H1 (cell line): ENCODE measurements around the gene SNTG2. TPM values are rescaled to one million over a fixed set of nuclear protein-coding genes. Genes with fewer than 3 reads are reported as not detected.

ENCODE experiments used
- CTCF ChIA-PET: fragments of 300-600 bp; sonication (Branson Sonifier 250); formaldehyde crosslinking; loops from one replicate; lab custom pipeline; 2021; ENCODE audit not compliant: partially characterized antibody; lab: Charles Lee
- POLR2A ChIA-PET: fragments of 300-600 bp; sonication (Branson Sonifier 250); formaldehyde crosslinking; loops from one replicate; lab custom pipeline; 2021; ENCODE audit warnings: inconsistent platforms; ENCODE audit not compliant: partially characterized antibody; lab: Charles Lee
- DNase-seq, 2 experiments: peaks; one replicate each; pipeline versions ENCODE4 v3.0.0 to v3.0.0-alpha.2; 2010 to 2022; ENCODE audit warnings: low spot score in 2 of 2, low read depth in 1 of 2, mixed read lengths in 1 of 2
- FAIRE-seq: peaks from 2 replicates; lab custom pipeline; 2011; peaks lifted over from hg19 to GRCh38; lab: Jason Lieb, UNC
- H2AFZ ChIP-seq: 2 replicates; pipeline ENCODE4 v1.8.1; 2012; ENCODE audit warnings: low read length, inconsistent platforms
- H2AK5ac ChIP-seq: 2 replicates; pipeline ENCODE4 v1.6.1; 2013; ENCODE audit warnings: low read depth, low read length
- H2BK120ac ChIP-seq: replicated peaks from 2 replicates; pipeline ENCODE3; 2013; ENCODE audit warnings: low read depth, low read length, inconsistent platforms
- H2BK12ac ChIP-seq: 2 replicates; pipeline ENCODE4 v1.6.1; 2013; ENCODE audit warnings: low read depth, low read length
- H2BK15ac ChIP-seq: 2 replicates; pipeline ENCODE4 v1.6.1; 2013; ENCODE audit warnings: low read length
- H2BK20ac ChIP-seq: 2 replicates; pipeline ENCODE4 v1.6.1; 2013; ENCODE audit warnings: low read length
- H2BK5ac ChIP-seq: 2 replicates; pipeline ENCODE4 v1.6.1; 2013; ENCODE audit warnings: low read depth, low read length
- H3K14ac ChIP-seq: 2 replicates; pipeline ENCODE4 v1.6.1; 2013; ENCODE audit warnings: inconsistent platforms; ENCODE audit not compliant: insufficient read length
- H3K18ac ChIP-seq: 2 replicates; pipeline ENCODE4 v1.6.1; 2013; ENCODE audit warnings: low read length; ENCODE audit errors: extremely low read depth
- H3K23ac ChIP-seq: 2 replicates; pipeline ENCODE4 v1.6.1; 2013; ENCODE audit warnings: inconsistent platforms; ENCODE audit not compliant: insufficient read length
- H3K23me2 ChIP-seq: 2 replicates; pipeline ENCODE4 v1.6.1; 2013; ENCODE audit warnings: low read depth, low read length
- H3K27ac ChIP-seq: 2 replicates; pipeline ENCODE4 v1.6.1; 2011; ENCODE audit warnings: low read depth, low read length, inconsistent platforms
- H3K27me3 ChIP-seq, 4 experiments: replicated peaks in 1 of 4; 1 replicate in 1 of 4; 2 replicates in 3 of 4; pipeline versions ENCODE4 v1.6.1 to v1.8.1; 2011 to 2013; ENCODE audit warnings: low read length in 3 of 4, mild to moderate bottlenecking in 3 of 4, inconsistent platforms in 2 of 4, mixed read lengths in 2 of 4, moderate library complexity in 1 of 4; ENCODE audit not compliant: control insufficient read depth in 3 of 4, insufficient read depth in 3 of 4; ENCODE audit errors: extremely low read depth in 1 of 4
- H3K36me3 ChIP-seq, 4 experiments: 2 replicates each; pipeline versions ENCODE4 v1.6.1 to v1.8.1; 2011 to 2013; ENCODE audit warnings: mild to moderate bottlenecking in 4 of 4, low read length in 3 of 4, moderate library complexity in 2 of 4, control low read depth in 1 of 4, inconsistent platforms in 1 of 4; ENCODE audit not compliant: insufficient read depth in 4 of 4, control insufficient read depth in 2 of 4
- H3K4ac ChIP-seq: replicated peaks from 2 replicates; pipeline ENCODE3; 2013; ENCODE audit warnings: low read length, low read depth, mixed read lengths, inconsistent platforms; ENCODE audit not compliant: insufficient read length
- H3K4me1 ChIP-seq, 4 experiments: replicated peaks in 1 of 4; 1 replicate in 1 of 4; 2 replicates in 3 of 4; pipeline versions ENCODE4 v1.6.1 to v1.8.1; 2011 to 2013; ENCODE audit warnings: low read length in 3 of 4, inconsistent platforms in 2 of 4, mixed read lengths in 1 of 4; ENCODE audit not compliant: insufficient read depth in 4 of 4, control insufficient read depth in 3 of 4
- H3K4me2 ChIP-seq, 2 experiments: 2 replicates each; pipeline versions ENCODE4 v1.6.1 to v1.8.1; 2011 to 2013; ENCODE audit warnings: low read depth in 2 of 2, low read length in 2 of 2, control low read depth in 1 of 2, inconsistent platforms in 1 of 2, mild to moderate bottlenecking in 1 of 2; ENCODE audit not compliant: insufficient read depth in 1 of 2
- H3K4me3 ChIP-seq, 4 experiments: fragments of 200-600, 300-600 bp in 1 of 4; sonication (generic), shearing (Covaris generic), sonication (Bioruptor Twin) in 1 of 4; 2 replicates each; pipeline versions ENCODE4 v1.5.1 to v1.8.1; 2011 to 2016; ENCODE audit warnings: low read length in 4 of 4, low read depth in 3 of 4, control low read depth in 2 of 4, inconsistent platforms in 2 of 4, mild to moderate bottlenecking in 2 of 4, mixed read lengths in 1 of 4, moderate library complexity in 1 of 4; ENCODE audit not compliant: insufficient read depth in 2 of 4; ENCODE audit errors: extremely low read depth in 1 of 4
- H3K56ac ChIP-seq: replicated peaks from 2 replicates; pipeline ENCODE3; 2013; ENCODE audit warnings: low read depth, mild to moderate bottlenecking, mixed read lengths, low read length, inconsistent platforms; ENCODE audit not compliant: insufficient read length
- H3K79me1 ChIP-seq: 2 replicates; pipeline ENCODE4 v1.6.1; 2013; ENCODE audit warnings: low read depth, low read length, control low read depth
- H3K79me2 ChIP-seq, 2 experiments: 2 replicates each; pipeline versions ENCODE4 v1.6.1 to v1.8.1; 2012 to 2013; ENCODE audit warnings: low read length in 2 of 2, mild to moderate bottlenecking in 2 of 2, inconsistent platforms in 1 of 2; ENCODE audit not compliant: insufficient read depth in 2 of 2, control insufficient read depth in 1 of 2
- H3K9ac ChIP-seq, 4 experiments: replicated peaks in 1 of 4; 1 replicate in 1 of 4; 2 replicates in 3 of 4; pipeline versions ENCODE4 v1.6.1 to v1.8.1; 2011 to 2013; ENCODE audit warnings: low read depth in 3 of 4, low read length in 3 of 4, control low read depth in 2 of 4, mild to moderate bottlenecking in 2 of 4, moderate library complexity in 2 of 4, inconsistent platforms in 1 of 4; ENCODE audit errors: extremely low read depth in 1 of 4
- H3K9me3 ChIP-seq, 2 experiments: 2 replicates each; pipeline versions ENCODE4 v1.6.1 to v1.8.1; 2012 to 2013; ENCODE audit warnings: mild to moderate bottlenecking in 2 of 2, moderate library complexity in 2 of 2, control low read depth in 1 of 2, inconsistent platforms in 1 of 2, low read depth in 1 of 2, low read length in 1 of 2, mixed read lengths in 1 of 2; ENCODE audit not compliant: insufficient read depth in 2 of 2
- H4K20me1 ChIP-seq, 2 experiments: replicated peaks in 1 of 2; 2 replicates each; pipeline versions ENCODE3 to v1.8.1; 2011 to 2013; ENCODE audit warnings: inconsistent platforms in 2 of 2, low read length in 2 of 2, mild to moderate bottlenecking in 1 of 2; ENCODE audit not compliant: insufficient read depth in 2 of 2, control insufficient read depth in 1 of 2
- H4K5ac ChIP-seq: 2 replicates; pipeline ENCODE4 v1.6.1; 2013; ENCODE audit warnings: low read length, low read depth, mixed read lengths, inconsistent platforms; ENCODE audit not compliant: insufficient read length
- H4K8ac ChIP-seq: 2 replicates; pipeline ENCODE4 v1.8.0; 2013; ENCODE audit warnings: mild to moderate bottlenecking, moderate library complexity, low read length, inconsistent platforms; ENCODE audit not compliant: insufficient read depth; ENCODE audit errors: extremely low read depth
- H4K91ac ChIP-seq: replicated peaks from 2 replicates; pipeline ENCODE3; 2013; ENCODE audit warnings: low read length, mixed read lengths, inconsistent platforms; ENCODE audit not compliant: insufficient read length
- BCL11A ChIP-seq, 2 experiments: IDR thresholded peaks; one replicate each; pipeline ENCODE4 v1.6.1; 2011; ENCODE audit warnings: low read depth in 2 of 2, low read length in 2 of 2, mild to moderate bottlenecking in 2 of 2
- CEBPB ChIP-seq: IDR thresholded peaks from 2 replicates; pipeline ENCODE4 v1.6.1; 2012; ENCODE audit warnings: low read depth, low read length
- SIN3A ChIP-seq, 2 experiments: IDR thresholded peaks in 1 of 2; conservative IDR thresholded peaks in 1 of 2; 2 replicates each; pipeline ENCODE4 v1.6.1; 2011 to 2012; ENCODE audit warnings: low read length in 2 of 2, improper control_type of control experiment in 1 of 2, low read depth in 1 of 2, mild to moderate bottlenecking in 1 of 2
- TAF1 ChIP-seq: IDR thresholded peaks from 2 replicates; pipeline ENCODE4 v1.6.1; 2011; ENCODE audit warnings: mild to moderate bottlenecking, low read depth, low read length
- WGBS, 2 experiments: shearing (Covaris generic) in 1 of 2; methylation state at CpG; one replicate each; pipeline versions ENCODE4 v1.1.6 to v1.1.7; 2013 to 2015; ENCODE audit warnings: low lambda C conversion rate in 2 of 2, mixed read lengths in 2 of 2, inconsistent platforms in 1 of 2, low coverage in 1 of 2, missing lambda C conversion rate in 1 of 2; ENCODE audit not compliant: insufficient replicate concordance in 2 of 2, insufficient coverage in 1 of 2, insufficient read length in 1 of 2; ENCODE audit errors: extremely low coverage in 1 of 2, missing lambda C conversion rate in 1 of 2; 5-methylcytosine and 5-hydroxymethylcytosine counted together
- polyA plus RNA-seq, 7 experiments: library from polyadenylated mRNA; depleted of rRNA in 3 of 7; stranded (reverse) in 5 of 7; unstranded in 2 of 7; fragments of >200 nt in 5 of 7; fragments of 200-250 nt in 2 of 7; gene quantifications; 1 replicate in 5 of 7; 2 replicates in 1 of 7; 4 replicates in 1 of 7; pipeline versions ENCODE4 v1.2.1 to v1.2.3, GENCODE V29; 2011 to 2013; ENCODE audit warnings: missing spikeins in 2 of 7, mixed read lengths in 2 of 7
- total RNA-seq: library from RNA; stranded (reverse); fragmentation: NEBNext Ultra II Directional; extraction: Animal tissue kit (Norgen Biotek cat#: 25700); gene quantifications from 2 replicates; pipeline ENCODE4 v1.2.1, GENCODE V29; 2021

SNTG2 gene
- total and polyA plus RNA-seq, 2 of the 8 experiments (the other 6 are each of a cell fraction or from before 2014, with no cell fraction given) = 6.6 to 18.1 TPM

DNA sequence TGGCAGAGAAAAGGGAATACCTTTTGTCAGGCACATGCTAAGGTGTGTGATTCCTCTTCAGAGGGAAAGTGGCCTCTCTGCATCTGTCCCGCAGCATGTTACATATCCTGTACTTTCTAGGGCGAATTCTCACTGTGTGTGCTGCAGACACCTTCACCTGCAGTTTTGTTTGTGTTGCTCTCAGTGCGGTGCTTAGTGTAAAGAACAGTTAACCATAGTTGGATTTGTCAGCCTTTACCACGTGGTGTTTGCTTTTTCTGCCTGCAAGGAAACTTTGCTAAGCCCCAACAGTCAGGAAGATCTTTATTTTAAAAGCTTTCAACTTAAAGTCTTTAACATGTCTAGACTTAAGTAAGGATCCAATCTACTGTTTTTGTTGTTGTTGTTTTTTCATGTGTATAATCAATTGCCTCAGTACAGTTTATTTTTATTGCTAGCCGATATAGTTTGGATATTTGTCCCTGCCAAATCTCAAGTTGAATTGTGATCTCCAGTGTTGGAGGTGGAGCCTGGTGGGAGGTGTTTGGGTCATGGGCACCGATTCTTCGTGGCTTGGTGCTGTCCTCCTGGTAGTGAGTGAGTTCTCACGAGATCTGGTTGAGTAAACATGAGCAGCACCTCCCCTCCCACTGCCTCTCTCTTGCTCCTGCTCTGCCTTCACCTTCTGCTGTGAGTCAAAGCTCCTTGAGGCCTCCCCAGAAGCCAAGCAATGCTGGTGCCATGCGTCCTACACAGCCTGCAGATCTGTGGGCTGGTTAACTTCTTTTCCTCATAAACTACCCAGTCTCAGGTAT, 90.6 kb downstream of the SNTG2 start:
- no peak overlapping the region for H3K4me3 ChIP-seq
- peaks cover 12 to 13% of the 10 kb centered on the region in 2 experiments for H3K9me3 ChIP-seq
- H2AFZ ChIP-seq = no peak overlapping the region
- H2AK5ac ChIP-seq = no peak overlapping the region
- no peak overlapping the region for H3K14ac ChIP-seq
- H2BK20ac ChIP-seq = no peak overlapping the region
- H3K27me3 ChIP-seq = no peaks in the 10 kb centered on the region
- no peak overlapping the region for H4K8ac ChIP-seq
- no peak overlapping the region for H4K5ac ChIP-seq
- DNase-seq (no peak), FAIRE-seq (no peak)
- no peak overlapping the region for H2BK120ac ChIP-seq
- H3K4ac ChIP-seq = no peak overlapping the region
- no peak overlapping the region for H3K9ac ChIP-seq
- H3K23ac ChIP-seq = no peak overlapping the region
- WGBS, 2 experiments = 87% methylated on average over 9 of the region's 9 CpGs; no CpG with 5 or more reads in 1 of the 2 experiments
- no peak overlapping the region for H3K56ac ChIP-seq
- no peak overlapping the region for H3K4me2 ChIP-seq
- peaks cover 0 to 17% (median 4%) of the 10 kb centered on the region in 4 experiments; a peak in 3 of 8 replicates for H3K36me3 ChIP-seq
- H2BK5ac ChIP-seq = no peak overlapping the region
- H4K91ac ChIP-seq = no peak overlapping the region
- no peaks in the 10 kb centered on the region for H3K23me2 ChIP-seq
- no peak overlapping the region for H2BK15ac ChIP-seq
- H2BK12ac ChIP-seq = no peak overlapping the region
- H3K79me1 ChIP-seq = peaks cover 5% of the 10 kb centered on the region; the same call in 1 of the 2 replicates
- peaks cover 5 to 9% of the 10 kb centered on the region in 2 experiments for H4K20me1 ChIP-seq
- ChIA-PET POLR2A (no interaction called here), CTCF (no interaction called here)
- no peak overlapping the region for H3K18ac ChIP-seq
- TF ChIP-seq TAF1 (no peak), BCL11A (IDR thresholded peaks at IDR 0.05; ENCODE audit: low read depth in 2 of 2, low read length in 2 of 2) (no peak), SIN3A (conservative IDR thresholded peaks at IDR 0.05 in 1 of 2, IDR thresholded peaks at IDR 0.05 in 1 of 2; ENCODE audit: low read depth in 1 of 2, low read length in 2 of 2) (no peak), CEBPB (no peak)
- H3K27ac ChIP-seq = no peak overlapping the region
- H3K79me2 ChIP-seq = peaks cover 8 to 84% of the 10 kb centered on the region in 2 experiments
- no peaks in the 10 kb centered on the region; a peak in 1 of 7 replicates for H3K4me1 ChIP-seq
